Duodenal mucosa (tissue), 2 donors: ENCODE measurements around the gene NLRP6.
"Not testable (repeated sequence)": the region's sequence is repeated elsewhere in the genome, so short reads cannot be mapped to it uniquely, and the experiment has no call there.

Experiments used
- H3K27ac ChIP-seq: one replicate; pipeline ENCODE4 v1.7.0; 2013; ENCODE audit warnings: low read depth, low read length
- H3K27me3 ChIP-seq, 2 donors: one replicate each; pipeline ENCODE4 v1.7.0; 2013; ENCODE audit warnings: low read length in 2 of 2, control low read depth in 1 of 2; ENCODE audit not compliant: insufficient read depth in 2 of 2, control insufficient read depth in 1 of 2
- H3K36me3 ChIP-seq, 2 donors: one replicate each; pipeline ENCODE4 v1.7.0; 2013; ENCODE audit warnings: low read length in 2 of 2, control low read depth in 1 of 2; ENCODE audit not compliant: insufficient read depth in 2 of 2, control insufficient read depth in 1 of 2
- H3K4me1 ChIP-seq, 2 donors: one replicate each; pipeline ENCODE4 v1.7.0; 2013; ENCODE audit warnings: low read length in 2 of 2, control low read depth in 1 of 2; ENCODE audit not compliant: insufficient read depth in 2 of 2, control insufficient read depth in 1 of 2
- H3K4me3 ChIP-seq, 2 donors: one replicate each; pipeline ENCODE4 v1.7.0; 2013; ENCODE audit warnings: low read length in 2 of 2, low read depth in 1 of 2
- H3K9ac ChIP-seq, 2 donors: one replicate each; pipeline ENCODE4 v1.7.0; 2013; ENCODE audit warnings: low read length in 2 of 2, low read depth in 1 of 2
- H3K9me3 ChIP-seq, 2 donors: one replicate each; pipeline ENCODE4 v1.7.0; 2013; ENCODE audit warnings: low read length in 2 of 2, control low read depth in 1 of 2; ENCODE audit not compliant: control insufficient read depth in 1 of 2

NLRP6 gene

DNA sequence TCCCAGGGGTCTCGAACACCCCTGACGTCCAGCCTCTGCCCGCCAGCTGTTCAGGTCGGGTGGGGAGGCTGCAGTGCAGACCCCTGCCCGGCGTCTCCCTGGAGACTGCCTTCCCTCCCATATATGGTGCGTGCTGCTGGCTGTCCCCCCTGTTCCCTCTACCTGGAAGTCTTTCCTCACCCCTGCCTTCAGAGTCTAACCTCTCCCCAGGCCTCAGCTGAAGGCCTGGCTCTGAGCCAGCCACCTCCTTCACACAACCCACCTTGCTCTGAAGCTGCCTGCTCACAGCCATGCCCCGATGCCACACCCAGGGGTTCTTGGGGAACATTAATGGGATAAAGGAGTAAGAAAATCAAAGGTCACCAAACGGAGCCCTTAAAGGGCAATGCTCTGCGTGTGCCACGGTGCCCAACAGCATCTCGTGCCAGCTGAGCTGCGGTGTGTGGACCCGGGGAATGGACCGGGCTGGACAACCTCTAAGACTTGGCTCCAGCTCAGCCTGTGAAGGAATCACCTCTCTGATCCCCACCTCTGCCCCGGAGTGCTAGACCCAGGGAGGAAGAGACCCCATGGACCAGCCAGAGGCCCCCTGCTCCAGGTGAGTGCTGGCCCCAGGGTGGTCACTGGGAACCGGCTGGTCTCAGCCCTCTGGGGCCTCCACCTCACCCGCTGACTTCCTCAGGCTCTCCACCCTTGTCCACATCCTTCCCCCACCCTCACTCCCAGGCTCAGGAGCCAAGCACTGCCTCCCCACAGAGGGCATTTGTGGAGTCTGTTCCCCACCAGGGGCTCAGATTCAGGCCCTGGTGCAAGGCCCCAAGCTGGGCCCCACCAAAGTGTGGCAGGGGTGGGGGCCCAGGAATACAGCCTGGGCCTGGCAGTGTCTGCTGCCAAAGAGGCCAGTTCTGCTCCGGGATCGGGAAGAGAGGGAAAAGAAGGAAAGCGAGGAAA is at the start of gene NLRP6:
Gene NLRP6 (plus strand): TSS at position 407 of the 951 bp plus-strand sequence. CDS start 163 bp downstream, at position 570.
- peaks cover 12 to 15% of the 10 kb centered on the region in 2 donors for H3K36me3 ChIP-seq
- H3K9ac ChIP-seq, result peak within 1 kb of the TSS; percentile 71 to 99
- H3K4me1 ChIP-seq, result peaks cover 14 to 31% of the 10 kb centered on the region in 2 donors
- peaks cover 12 to 23% of the 10 kb centered on the region in 2 donors for H3K27me3 ChIP-seq
- peak within 1 kb of the TSS; percentile 76 to 89 for H3K4me3 ChIP-seq
- H3K9me3 ChIP-seq, result peaks cover 0 to 6% of the 10 kb centered on the region in 2 donors
- peak within 1 kb of the TSS; percentile 89 for H3K27ac ChIP-seq

GRCh38 chr11:230431-230830 is 47.8 kb upstream of the NLRP6 start:
- Histone ChIP-seq H3K27me3 (no peaks in the 10 kb centered on the region), H3K36me3 (peaks cover 0 to 4% of the 10 kb centered on the region in 2 donors), H3K9me3 (no peaks in the 10 kb centered on the region), H3K4me3 (no peak overlapping the region), H3K9ac (no peak overlapping the region), H3K4me1 (peaks cover 4% of the 10 kb centered on the region in 2 donors), H3K27ac (no peak overlapping the region)

DNA sequence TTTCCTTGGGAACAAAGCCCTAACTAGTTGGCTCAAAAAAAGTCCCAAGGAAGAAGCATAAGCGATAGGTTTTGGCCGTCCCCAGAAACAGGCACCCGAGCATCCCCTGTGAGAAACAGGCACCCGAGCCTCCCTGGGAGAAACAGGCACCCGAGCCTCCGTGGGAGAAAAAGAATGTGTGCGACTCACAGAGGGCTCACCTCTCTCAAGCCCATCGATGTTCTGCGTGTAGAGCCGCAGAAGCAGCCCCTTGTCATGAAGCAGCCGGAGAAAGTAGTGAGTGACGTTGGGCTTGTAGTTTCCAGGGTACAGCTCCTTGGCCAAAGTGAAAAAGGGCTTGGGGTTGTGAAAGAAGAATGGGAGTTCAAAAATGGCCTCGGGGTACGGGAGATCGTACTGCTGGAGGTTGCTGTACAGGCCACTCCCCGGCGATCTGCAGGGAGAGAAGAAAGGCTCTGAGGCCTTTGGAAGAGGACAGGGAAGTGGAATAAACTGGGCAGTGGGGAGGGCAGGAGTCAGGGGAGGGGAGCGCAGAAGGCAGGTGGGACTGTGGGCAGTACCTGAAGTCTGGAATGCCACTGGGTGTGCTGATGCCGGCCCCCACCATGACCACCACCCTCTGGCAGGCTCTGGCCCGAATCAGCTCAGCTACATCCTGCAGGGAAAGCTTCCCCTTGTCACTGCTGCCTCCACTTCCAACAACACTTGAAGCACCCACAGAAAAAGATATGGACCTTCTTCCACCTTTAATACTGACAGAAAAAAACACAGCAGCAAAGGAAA is 45.2 kb upstream of the NLRP6 start:
- H3K27me3 ChIP-seq, result no peaks in the 10 kb centered on the region
- no peaks in the 10 kb centered on the region for H3K9me3 ChIP-seq
- no peak overlapping the region for H3K9ac ChIP-seq
- H3K4me3 ChIP-seq, result no peak overlapping the region
- H3K36me3 ChIP-seq, result no peaks in the 10 kb centered on the region
- H3K4me1 ChIP-seq, result peaks cover 14 to 18% of the 10 kb centered on the region in 2 donors
- H3K27ac ChIP-seq, result no peak overlapping the region

- Histone ChIP-seq H3K4me3 (peak overlapping the region; percentile 82 to 97), H3K36me3 (peaks cover 0 to 6% of the 10 kb centered on the region in 2 donors), H3K27me3 (no peaks in the 10 kb centered on the region), H3K9ac (peak overlapping the region; percentile 75 to 98), H3K9me3 (no peaks in the 10 kb centered on the region), H3K27ac (no peak overlapping the region), H3K4me1 (peaks cover 19 to 23% of the 10 kb centered on the region in 2 donors)
Observed at GRCh38 chr11:235180-235579, 43.0 kb upstream of the NLRP6 start.

GRCh38 chr11:235609-235996 is 42.6 kb upstream of the NLRP6 start:
- Histone ChIP-seq H3K4me3 (peak overlapping the region; percentile 82 to 97), H3K9ac (peak overlapping the region; percentile 75 to 98), H3K36me3 (peaks cover 0 to 10% of the 10 kb centered on the region in 2 donors), H3K9me3 (no peaks in the 10 kb centered on the region), H3K27ac (no peak overlapping the region), H3K27me3 (no peaks in the 10 kb centered on the region), H3K4me1 (peaks cover 19 to 23% of the 10 kb centered on the region in 2 donors)

- no peaks in the 10 kb centered on the region for H3K9me3 ChIP-seq
- peak within 1 kb of the TSS; percentile 87 to 98 for H3K9ac ChIP-seq
- peak within 1 kb of the TSS; percentile 85 to 97 for H3K4me3 ChIP-seq
- peaks cover under 1 to 15% of the 10 kb centered on the region in 2 donors for H3K36me3 ChIP-seq
- peak within 1 kb of the TSS; percentile 99 for H3K27ac ChIP-seq
- H3K27me3 ChIP-seq, result no peaks in the 10 kb centered on the region
- H3K4me1 ChIP-seq, result peaks cover 19 to 23% of the 10 kb centered on the region in 2 donors
Observed at GRCh38 chr11:235997-236773, 42.0 kb upstream of the NLRP6 start, which contains the start of gene SIRT3. Gene SIRT3 (minus strand): TSS chr11:236342. CDS start chr11:236328, 14 bp downstream.

- Histone ChIP-seq H3K27ac (peak within 1 kb of the TSS; percentile 99), H3K9me3 (no peaks in the 10 kb centered on the region), H3K27me3 (no peaks in the 10 kb centered on the region), H3K36me3 (peaks cover 7 to 24% of the 10 kb centered on the region in 2 donors), H3K4me1 (peaks cover 19 to 23% of the 10 kb centered on the region in 2 donors), H3K4me3 (peak within 1 kb of the TSS; percentile 85 to 97), H3K9ac (peak within 1 kb of the TSS; percentile 87 to 98)
Observed at GRCh38 chr11:236774-237767, 41.1 kb upstream of the NLRP6 start, which contains the start of gene PSMD13. Gene PSMD13 (plus strand): TSS chr11:236976. CDS start chr11:237050, 74 bp downstream.

GRCh38 chr11:238346-238745 is 39.9 kb upstream of the NLRP6 start:
- H3K9me3 ChIP-seq, H3K27me3 ChIP-seq, H3K4me3 ChIP-seq, H3K27ac ChIP-seq: not testable (repeated sequence)
- Histone ChIP-seq H3K36me3 (peaks cover 7 to 28% of the 10 kb centered on the region in 2 donors), H3K4me1 (peaks cover 19 to 23% of the 10 kb centered on the region in 2 donors), H3K9ac (peak overlapping the region in 1 of 2 donors; percentile 87)
